T-cell (primary cell): Measurements from ENCODE around the gene SLC37A1. TPM values are rescaled to one million over a fixed set of nuclear protein-coding genes. Genes with fewer than 3 reads are reported as not detected.
A peak's percentile ranks its signal among the peaks of the same experiment; 100 is the strongest.

Experiments
- ATAC-seq, 4 experiments: fragments of 200-7000 bp in 3 of 4; fragments of 150-1000 bp in 1 of 4; cut with Tn5 transposase; replicated peaks in 1 of 4; 1 replicate in 3 of 4; 2 replicates in 1 of 4; pipeline ENCODE4 v1.10.0; 2021; ENCODE audit warnings: moderate library complexity in 3 of 4, mild to moderate bottlenecking in 2 of 4, moderate number of reproducible peaks in 1 of 4
- CTCF ChIA-PET, 2 donors: fragments of 300-600 bp; sonication (Branson Sonifier 250); formaldehyde crosslinking; loops; one replicate each; lab custom pipeline; 2022; ENCODE audit warnings: antibody characterized with exemption in 2 of 2; lab: Charles Lee
- POLR2A ChIA-PET, 2 donors: fragments of 300-600 bp; sonication (Branson Sonifier 250); formaldehyde crosslinking; loops; one replicate each; lab custom pipeline; 2022; ENCODE audit warnings: antibody characterized with exemption in 2 of 2; lab: Charles Lee
- DNase-seq, 35 experiments: peaks; one replicate each; pipeline versions ENCODE4 v3.0.0 to v3.0.0-alpha.2; 2013 to 2023
- H3K27ac ChIP-seq: one replicate; pipeline ENCODE4 v1.5.1; 2013; ENCODE audit warnings: low read length
- H3K27me3 ChIP-seq, 2 experiments: replicated peaks in 1 of 2; 1 replicate in 1 of 2; 2 replicates in 1 of 2; pipeline versions ENCODE4 v1.6.1 to v1.7.0; 2013; ENCODE audit warnings: low read length in 1 of 2, mixed read lengths in 1 of 2; ENCODE audit not compliant: control insufficient read depth in 2 of 2, insufficient read depth in 2 of 2; ENCODE audit errors: extremely low read depth in 1 of 2
- H3K36me3 ChIP-seq, 2 donors: 1 replicate in 1 of 2; 2 replicates in 1 of 2; pipeline versions ENCODE4 v1.6.1 to v1.7.0; 2013; ENCODE audit warnings: low read length in 1 of 2; ENCODE audit not compliant: control insufficient read depth in 2 of 2, insufficient read depth in 1 of 2; ENCODE audit errors: extremely low read depth in 1 of 2
- H3K4me1 ChIP-seq, 2 experiments: 1 replicate in 1 of 2; 2 replicates in 1 of 2; pipeline versions ENCODE4 v1.6.1 to v1.7.0; 2013; ENCODE audit warnings: low read length in 2 of 2, mixed read lengths in 1 of 2; ENCODE audit not compliant: insufficient read depth in 2 of 2, control insufficient read depth in 1 of 2; ENCODE audit errors: extremely low read depth in 1 of 2
- H3K4me3 ChIP-seq, 2 donors: 1 replicate in 1 of 2; 2 replicates in 1 of 2; pipeline versions ENCODE4 v1.5.1 to v1.7.0; 2013; ENCODE audit warnings: mild to moderate bottlenecking in 2 of 2, low read length in 1 of 2, moderate library complexity in 1 of 2; ENCODE audit not compliant: control insufficient read depth in 1 of 2; ENCODE audit errors: extremely low read depth in 1 of 2
- H3K9me3 ChIP-seq: 2 replicates; pipeline ENCODE4 v1.7.0; 2013
- H3K27ac Mint-ChIP-seq, 2 donors: one replicate each; pipeline ENCODE4 v1.8.0; 2020 to 2021; ENCODE audit warnings: mild to moderate bottlenecking in 2 of 2, mixed read lengths in 2 of 2
- H3K27me3 Mint-ChIP-seq, 2 donors: one replicate each; pipeline ENCODE4 v1.8.0; 2021 to 2022; ENCODE audit warnings: mixed read lengths in 2 of 2
- H3K36me3 Mint-ChIP-seq: one replicate; pipeline ENCODE4 v1.8.0; 2021; ENCODE audit warnings: mixed read lengths
- H3K4me1 Mint-ChIP-seq, 3 donors: one replicate each; pipeline ENCODE4 v1.8.0; 2020 to 2022; ENCODE audit warnings: mixed read lengths in 3 of 3, mild to moderate bottlenecking in 1 of 3
- H3K4me3 Mint-ChIP-seq, 3 donors: one replicate each; pipeline ENCODE4 v1.8.0; 2020 to 2022; ENCODE audit warnings: mild to moderate bottlenecking in 3 of 3, mixed read lengths in 3 of 3, moderate library complexity in 3 of 3
- H3K9me3 Mint-ChIP-seq, 3 donors: one replicate each; pipeline ENCODE4 v1.8.0; 2020 to 2022; ENCODE audit warnings: mixed read lengths in 3 of 3
- WGBS: methylation state at CpG from one replicate; pipeline ENCODE4 v1.1.5; 2013; ENCODE audit warnings: missing lambda C conversion rate; ENCODE audit not compliant: insufficient coverage; 5-methylcytosine and 5-hydroxymethylcytosine counted together
- total RNA-seq, 35 experiments: library from RNA in 6 of 35; stranded (reverse) in 6 of 35; fragments of 120-200 nt in 1 of 35; gene quantifications; one replicate each; pipeline versions ENCODE4 v1.2.1 to v1.2.4 and lab custom pipeline; 2013 to 2026

The SLC37A1 gene
- total RNA-seq, 5 donors from 2014 or later (not counting 1 experiment from before 2014, with no cell fraction given) = 18.7 to 26.3 (median 22.6) TPM

- H3K27me3 ChIP-seq = no peaks in the 10 kb centered on the region
- H3K4me1 ChIP-seq = no peaks in the 10 kb centered on the region
- Mint-ChIP-seq H3K27ac (no peak overlapping the region), H3K4me3 (no peak overlapping the region), H3K27me3 (no peaks in the 10 kb centered on the region), H3K9me3 (peaks cover 5 to 12% (median 9%) of the 10 kb centered on the region in 3 donors), H3K4me1 (no peaks in the 10 kb centered on the region), H3K36me3 (peaks cover 50% of the 10 kb centered on the region)
- peaks cover 5% of the 10 kb centered on the region for H3K9me3 ChIP-seq
- ChIA-PET CTCF (no interaction called here), POLR2A (no interaction called here)
- ATAC-seq (no peak), DNase-seq (no peak)
- 100% methylated on average over 1 of the region's 1 CpG for WGBS
- no peak overlapping the region for H3K4me3 ChIP-seq
- H3K27ac ChIP-seq = no peak overlapping the region
- peaks cover 2 to 9% of the 10 kb centered on the region in 2 donors for H3K36me3 ChIP-seq
These were observed 63.0 kb downstream of the SLC37A1 start for GRCh38 chr21:42576639-42577038.

GRCh38 chr21:42578034-42578433 lies 64.4 kb downstream of the SLC37A1 start:
- DNase-seq = peak in 1 of 35 experiments; percentile 5
- no peaks in the 10 kb centered on the region for H3K4me1 ChIP-seq
- POLR2A ChIA-PET = no interaction called here
- H3K36me3 ChIP-seq = peaks cover 2 to 5% of the 10 kb centered on the region in 2 donors
- no peak for ATAC-seq
- CTCF ChIA-PET = no interaction called here
- no peaks in the 10 kb centered on the region for H3K27me3 ChIP-seq
- Mint-ChIP-seq H3K27ac (no peak overlapping the region), H3K4me3 (no peak overlapping the region), H3K36me3 (peaks cover 41% of the 10 kb centered on the region), H3K4me1 (no peaks in the 10 kb centered on the region), H3K9me3 (peaks cover 5 to 12% (median 9%) of the 10 kb centered on the region in 3 donors), H3K27me3 (no peaks in the 10 kb centered on the region)
- WGBS = 84% methylated on average over 4 of the region's 9 CpGs
- H3K4me3 ChIP-seq = no peak overlapping the region
- H3K27ac ChIP-seq = no peak overlapping the region
- H3K9me3 ChIP-seq = peaks cover 5% of the 10 kb centered on the region

- Mint-ChIP-seq H3K27ac (no peak overlapping the region), H3K4me3 (no peak overlapping the region), H3K36me3 (peaks cover 40% of the 10 kb centered on the region), H3K9me3 (peaks cover 5 to 12% (median 9%) of the 10 kb centered on the region in 3 donors), H3K27me3 (no peaks in the 10 kb centered on the region), H3K4me1 (no peaks in the 10 kb centered on the region)
- no peak overlapping the region for H3K4me3 ChIP-seq
- peaks cover 5% of the 10 kb centered on the region for H3K9me3 ChIP-seq
- no peaks in the 10 kb centered on the region for H3K4me1 ChIP-seq
- CTCF ChIA-PET = no interaction called here
- DNase-seq = peak in 1 of 35 experiments; percentile 16
- no peak overlapping the region for H3K27ac ChIP-seq
- ATAC-seq = no peak
- peaks cover 2 to 3% of the 10 kb centered on the region in 2 donors for H3K36me3 ChIP-seq
- POLR2A ChIA-PET = no interaction called here
- no peaks in the 10 kb centered on the region for H3K27me3 ChIP-seq
- WGBS = 91% methylated on average over 8 of the region's 12 CpGs
These were observed 65.2 kb downstream of the SLC37A1 start for GRCh38 chr21:42578761-42579415.

- H3K4me1 Mint-ChIP-seq = no peaks in the 10 kb centered on the region
- 87% methylated on average over 17 of the region's 22 CpGs for WGBS
- no peak overlapping the region for H3K4me3 ChIP-seq
- peaks cover 5 to 12% (median 9%) of the 10 kb centered on the region in 3 donors for H3K9me3 Mint-ChIP-seq
- no peaks in the 10 kb centered on the region for H3K4me1 ChIP-seq
- peak in 1 of 35 experiments; percentile 4 for DNase-seq
- H3K9me3 ChIP-seq = peaks cover 5% of the 10 kb centered on the region
- ATAC-seq = no peak
- POLR2A ChIA-PET = interaction anchor here in 1 of 2 donors (0.6 kb wide), 1 partner anchor 155 kb away, joined by 3 read pairs; no protein-coding TSS in a partner anchor
- H3K27ac ChIP-seq = no peak overlapping the region
- H3K27ac Mint-ChIP-seq = no peak overlapping the region
- CTCF ChIA-PET = no interaction called here
- no peak overlapping the region for H3K4me3 Mint-ChIP-seq
- peaks cover 2 to 3% of the 10 kb centered on the region in 2 donors for H3K36me3 ChIP-seq
- no peaks in the 10 kb centered on the region for H3K27me3 Mint-ChIP-seq
- peaks cover 34% of the 10 kb centered on the region for H3K36me3 Mint-ChIP-seq
- H3K27me3 ChIP-seq = no peaks in the 10 kb centered on the region
These were observed 65.9 kb downstream of the SLC37A1 start for GRCh38 chr21:42579456-42580075.

GRCh38 chr21:42580076-42580792 lies 66.6 kb downstream of the SLC37A1 start:
- peaks cover 5 to 12% (median 9%) of the 10 kb centered on the region in 3 donors for H3K9me3 Mint-ChIP-seq
- peak in 1 of 35 experiments; percentile 15 for DNase-seq

GRCh38 chr21:42580793-42581321 lies 67.2 kb downstream of the SLC37A1 start:
- no peaks in the 10 kb centered on the region for H3K27me3 Mint-ChIP-seq
- no peak overlapping the region for H3K4me3 ChIP-seq
- no peaks in the 10 kb centered on the region for H3K36me3 ChIP-seq
- peak in 1 of 35 experiments; percentile 13 for DNase-seq
- no peaks in the 10 kb centered on the region for H3K4me1 ChIP-seq
- peaks cover 5 to 10% (median 9%) of the 10 kb centered on the region in 3 donors for H3K9me3 Mint-ChIP-seq
- H3K36me3 Mint-ChIP-seq = peaks cover 22% of the 10 kb centered on the region
- H3K4me3 Mint-ChIP-seq = no peak overlapping the region
- 96% methylated on average over 13 of the region's 16 CpGs for WGBS
- no peak overlapping the region for H3K27ac ChIP-seq
- POLR2A ChIA-PET = no interaction called here
- H3K4me1 Mint-ChIP-seq = no peaks in the 10 kb centered on the region
- H3K27me3 ChIP-seq = no peaks in the 10 kb centered on the region
- CTCF ChIA-PET = no interaction called here
- peaks cover 5% of the 10 kb centered on the region for H3K9me3 ChIP-seq
- no peak for ATAC-seq
- H3K27ac Mint-ChIP-seq = no peak overlapping the region

More at GRCh38 chr21:42580076-42580792, 66.6 kb downstream of the SLC37A1 start:
- Histone ChIP-seq H3K4me3 (no peak overlapping the region), H3K9me3 (peaks cover 5% of the 10 kb centered on the region), H3K27me3 (no peaks in the 10 kb centered on the region), H3K4me1 (no peaks in the 10 kb centered on the region), H3K27ac (no peak overlapping the region), H3K36me3 (peaks cover 2 to 3% of the 10 kb centered on the region in 2 donors)
- no peak overlapping the region for H3K4me3 Mint-ChIP-seq
- 90% methylated on average over 12 of the region's 16 CpGs for WGBS
- POLR2A ChIA-PET = interaction anchor here in 1 of 2 donors (0.6 kb wide), 1 partner anchor 154 kb away, joined by 3 read pairs; no protein-coding TSS in a partner anchor
- ATAC-seq = no peak
- H3K36me3 Mint-ChIP-seq = peaks cover 28% of the 10 kb centered on the region
- no peak overlapping the region for H3K27ac Mint-ChIP-seq
- CTCF ChIA-PET = no interaction called here
- H3K4me1 Mint-ChIP-seq = no peaks in the 10 kb centered on the region
- H3K27me3 Mint-ChIP-seq = no peaks in the 10 kb centered on the region
